Ovary (tissue), 9 donors: Measurements from ENCODE around the gene LHFPL6. TPM values are rescaled to one million over a fixed set of nuclear protein-coding genes. Genes with fewer than 3 reads are reported as not detected.

Source experiments
- DNase-seq, 5 donors: peaks; one replicate each; pipeline ENCODE4 v3.0.0-alpha.2; 2019 to 2020
- H3K27ac ChIP-seq, 2 donors: fragments of 200-600 bp; one replicate each; pipeline versions ENCODE4 v1.5.1 to v1.8.0; 2019 to 2022
- H3K27me3 ChIP-seq: fragments of 200-600 bp; one replicate; pipeline ENCODE4 v1.8.0; 2022
- H3K36me3 ChIP-seq: fragments of 200-600 bp; sonication (generic); one replicate; pipeline ENCODE4 v1.5.1; 2019
- H3K4me1 ChIP-seq: one replicate; pipeline ENCODE4 v1.8.1; 2013; ENCODE audit warnings: mild to moderate bottlenecking, moderate library complexity; ENCODE audit not compliant: insufficient read depth
- H3K4me3 ChIP-seq: fragments of 200-600 bp; sonication (generic); one replicate; pipeline ENCODE4 v1.5.1; 2017
- H3K9me3 ChIP-seq, 2 donors: fragments of 200-600 bp in 1 of 2; sonication (generic) in 1 of 2; one replicate each; pipeline versions ENCODE4 v1.5.1 to v1.8.1; 2013 to 2019; ENCODE audit warnings: mild to moderate bottlenecking in 1 of 2, moderate library complexity in 1 of 2
- CTCF ChIP-seq, 3 donors: fragments of 450-650 bp in 2 of 3; fragments of 200-600 bp in 1 of 3; IDR thresholded peaks; one replicate each; pipeline versions ENCODE4 v1.5.1 to v1.8.0; 2016 to 2022; ENCODE audit warnings: antibody characterized with exemption in 3 of 3, mild to moderate bottlenecking in 1 of 3
- EP300 ChIP-seq: sonication (generic); formaldehyde crosslinking; IDR thresholded peaks from one replicate; pipeline ENCODE4 v1.6.1; 2017; ENCODE audit warnings: antibody characterized with exemption
- POLR2A ChIP-seq: fragments of 450-650 bp; IDR thresholded peaks from one replicate; pipeline ENCODE4 v1.6.1; 2017; ENCODE audit warnings: antibody characterized with exemption, mild to moderate bottlenecking, moderate library complexity
- WGBS, 3 donors: extraction: QIAGEN DNeasy Blood & Tissue Kit in 1 of 3; methylation state at CpG; one replicate each; pipeline versions ENCODE4 v1.1.5 to v1.1.7; 2013 to 2017; 5-methylcytosine and 5-hydroxymethylcytosine counted together
- intact Hi-C, 4 donors: fragments of 100-400 bp; cut with DNase I; formaldehyde crosslinking; loops; one replicate each; pipeline versions ENCODE4 v1.11.0 to v1.15.1; 2022 to 2023
- polyA plus RNA-seq, 2 donors: library from polyadenylated mRNA; stranded (reverse); fragments of 200-250 nt in 1 of 2; fragments of 350-450 nt in 1 of 2; fragmentation: Illumina TruSeq in 1 of 2; extraction: RNeasy Lipid Tissue Mini Kit (QIAGEN cat#74804) in 1 of 2; gene quantifications; one replicate each; pipeline ENCODE4 v1.2.3, GENCODE V29; 2013 to 2014
- total RNA-seq, 7 donors: library from RNA; depleted of rRNA in 2 of 7; stranded (reverse); fragments of >200 nt in 2 of 7; fragmentation: NEBNext Ultra II Directional in 3 of 7; extraction: Animal tissue kit (Norgen Biotek cat#: 25700) in 3 of 7; gene quantifications; one replicate each; pipeline versions ENCODE4 v1.1.0 to v1.2.4, GENCODE V29; 2016 to 2023
- donor health status: DM: no; HTN: no; CAD: no; lungs with moderate emphysema.
- donor health status: DM: no; HTN: no; CAD: no.
- donor health status: Bipolar disorder and iron deficiency.
- donor health status: DM: yes; HTN: yes; CAD: no.
- donor health status: DM: no; HTN: no; CAD: no.
- donor health status: DM: yes; HTN: yes; CAD: no.

Gene LHFPL6
- total and polyA plus RNA-seq, 9 donors: 19.7 to 136 (median 42.4) TPM

DNA sequence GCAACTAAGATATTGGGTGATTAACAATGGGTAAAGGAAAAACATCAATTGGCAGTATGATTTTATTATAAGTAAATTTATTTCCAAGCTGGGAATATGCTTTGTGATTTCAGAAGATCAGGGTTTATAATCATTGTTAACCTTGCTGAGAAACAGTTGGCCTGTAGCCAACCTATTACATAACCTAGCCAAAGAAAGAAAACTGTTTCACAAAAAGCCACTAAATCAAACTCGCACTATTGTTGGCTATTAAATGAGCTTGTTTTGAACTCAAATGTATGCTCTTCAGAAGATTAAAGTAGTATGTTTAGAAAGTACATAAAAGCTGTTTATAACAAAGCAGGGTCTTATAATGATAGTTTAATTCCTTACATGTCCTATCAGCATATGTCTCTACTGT lies 151.7 kb downstream of the LHFPL6 start:
- H3K9me3 ChIP-seq: no peaks in the 10 kb centered on the region
- no peak overlapping the region for H3K4me3 ChIP-seq
- H3K27me3 ChIP-seq: no peaks in the 10 kb centered on the region
- WGBS, 3 donors: 14 to 31% (median 17%) methylated on average over 1 of the region's 1 CpG
- intact Hi-C loops: no loop called here
- no peaks in the 10 kb centered on the region for H3K36me3 ChIP-seq
- DNase-seq: no peak
- no peak overlapping the region for H3K27ac ChIP-seq
- H3K4me1 ChIP-seq: peaks cover 13% of the 10 kb centered on the region
- TF ChIP-seq POLR2A: no peak
- TF ChIP-seq EP300: no peak
- TF ChIP-seq CTCF (IDR thresholded peaks at IDR 0.05): no peak

- H3K4me3 ChIP-seq: no peak overlapping the region
- intact Hi-C loops: no loop called here
- H3K4me1 ChIP-seq: peaks cover 13% of the 10 kb centered on the region
- no peak overlapping the region for H3K27ac ChIP-seq
- DNase-seq: no peak
- no peaks in the 10 kb centered on the region for H3K9me3 ChIP-seq
- no peaks in the 10 kb centered on the region for H3K36me3 ChIP-seq
- no peaks in the 10 kb centered on the region for H3K27me3 ChIP-seq
- no peak for TF ChIP-seq CTCF (IDR thresholded peaks at IDR 0.05)
- no peak for TF ChIP-seq POLR2A
- TF ChIP-seq EP300: no peak
Measured at GRCh38 chr13:39450176-39450575, 152.8 kb downstream of the LHFPL6 start.

- DNase-seq: no peak
- WGBS, 3 donors: 35 to 45% (median 40%) methylated on average over 3 of the region's 3 CpGs
- intact Hi-C loops: no loop called here
- no peak overlapping the region for H3K27ac ChIP-seq
- H3K4me1 ChIP-seq: peaks cover 10% of the 10 kb centered on the region
- H3K27me3 ChIP-seq: no peaks in the 10 kb centered on the region
- H3K4me3 ChIP-seq: no peak overlapping the region
- TF ChIP-seq POLR2A (no peak), EP300 (no peak), CTCF (IDR thresholded peaks at IDR 0.05) (no peak)
- no peaks in the 10 kb centered on the region for H3K9me3 ChIP-seq
- H3K36me3 ChIP-seq: no peaks in the 10 kb centered on the region
Measured at GRCh38 chr13:39448834-39449233, 154.2 kb downstream of the LHFPL6 start.

GRCh38 chr13:39446865-39447264 lies 156.1 kb downstream of the LHFPL6 start:
- Histone ChIP-seq H3K27ac (no peak overlapping the region), H3K4me3 (no peak overlapping the region), H3K36me3 (no peaks in the 10 kb centered on the region), H3K4me1 (peaks cover 5% of the 10 kb centered on the region), H3K9me3 (no peaks in the 10 kb centered on the region), H3K27me3 (no peaks in the 10 kb centered on the region)
- DNase-seq: no peak
- intact Hi-C loops: no loop called here
- TF ChIP-seq CTCF (IDR thresholded peaks at IDR 0.05) (no peak), POLR2A (no peak), EP300 (no peak)
- WGBS, 3 donors: 84 to 93% (median 92%) methylated on average over 4 of the region's 4 CpGs

GRCh38 chr13:39444866-39445265 lies 158.1 kb downstream of the LHFPL6 start:
- no peak for DNase-seq
- Histone ChIP-seq H3K4me3 (no peak overlapping the region), H3K4me1 (peaks cover 5% of the 10 kb centered on the region), H3K27me3 (no peaks in the 10 kb centered on the region), H3K36me3 (no peaks in the 10 kb centered on the region), H3K27ac (no peak overlapping the region), H3K9me3 (no peaks in the 10 kb centered on the region)
- 96 to 98% (median 98%) methylated on average over 2 of the region's 2 CpGs for WGBS, 3 donors
- intact Hi-C loops: no loop called here
- TF ChIP-seq EP300 (no peak), CTCF (IDR thresholded peaks at IDR 0.05) (no peak), POLR2A (no peak)
